IPS DF 4.7 (cell line): ENCODE data around the gene PROCA1.
"Not testable (repeated sequence)": the region's sequence is repeated elsewhere in the genome, so short reads cannot be mapped to it uniquely, and the experiment has no call there.

Experiments
- DNase-seq: peaks from one replicate; pipeline ENCODE4 v3.0.0-alpha.2; 2013; ENCODE audit warnings: low spot score; ENCODE audit errors: extremely low read depth

PROCA1 gene

GRCh38 chr17:28725660-28726225 lies 14.1 kb upstream of the PROCA1 start:
- DNase-seq, result no peak

GRCh38 chr17:28725166-28725659 lies 13.5 kb upstream of the PROCA1 start:
- DNase-seq, result no peak

GRCh38 chr17:28724500-28725165 lies 12.9 kb upstream of the PROCA1 start:
- DNase-seq, result no peak

- not testable (repeated sequence) for DNase-seq
Measured at GRCh38 chr17:28723836-28724499, 12.3 kb upstream of the PROCA1 start.

- no peak for DNase-seq
Measured at GRCh38 chr17:28723159-28723835, 11.6 kb upstream of the PROCA1 start.

GRCh38 chr17:28722417-28723158 lies 10.9 kb upstream of the PROCA1 start:
- DNase-seq, result no peak

- DNase-seq, result not testable (repeated sequence)
Measured at GRCh38 chr17:28720997-28721329, 9.3 kb upstream of the PROCA1 start.

GRCh38 chr17:28720247-28720996 lies 8.7 kb upstream of the PROCA1 start:
- no peak for DNase-seq

- no peak for DNase-seq
Measured at GRCh38 chr17:28719021-28719433, 7.3 kb upstream of the PROCA1 start.

- DNase-seq, result no peak
Measured at GRCh38 chr17:28718333-28719020, 6.8 kb upstream of the PROCA1 start.

GRCh38 chr17:28717578-28718332 lies 6.1 kb upstream of the PROCA1 start, which contains the start of gene RAB34:
TSS of gene RAB34 (minus strand) at chr17:28717868. CDS start at chr17:28717266, 602 bp downstream.
- DNase-seq, result no peak

GRCh38 chr17:28716740-28717577 lies 5.3 kb upstream of the PROCA1 start:
- DNase-seq, result no peak

- no peak for DNase-seq
Measured at GRCh38 chr17:28715217-28715616, 3.5 kb upstream of the PROCA1 start.

GRCh38 chr17:28714281-28714680 lies 2.6 kb upstream of the PROCA1 start:
- no peak for DNase-seq

- DNase-seq, result no peak
Measured at GRCh38 chr17:28712705-28713415, 1.2 kb upstream of the PROCA1 start.

- no peak for DNase-seq
Measured at GRCh38 chr17:28712032-28712704, 480 bp upstream of the PROCA1 start.
